GM12878 (cell line): ENCODE results near the gene PMM2. TPM values are rescaled to one million over a fixed set of nuclear protein-coding genes. Genes with fewer than 3 reads are reported as not detected.

ENCODE experiments used
- CREB1 ChIP-seq: IDR thresholded peaks from 2 replicates; pipeline ENCODE4 v1.6.1; 2012; ENCODE audit warnings: low read depth, mild to moderate bottlenecking, inconsistent platforms
- ETV6 ChIP-seq, 2 experiments: fragments of 450-650 bp in 1 of 2; IDR thresholded peaks in 1 of 2; conservative IDR thresholded peaks in 1 of 2; 2 replicates each; pipeline ENCODE4 v1.6.1; 2014; ENCODE audit warnings: antibody characterized with exemption in 1 of 2, borderline replicate concordance in 1 of 2, low read depth in 1 of 2, mild to moderate bottlenecking in 1 of 2, moderate library complexity in 1 of 2
- FOXM1 ChIP-seq: IDR thresholded peaks from 2 replicates; pipeline ENCODE4 v1.6.1; 2012; ENCODE audit warnings: low read depth, mild to moderate bottlenecking, inconsistent platforms, low read length, moderate library complexity
- HSF1 ChIP-seq: fragments of 150-350 bp; IDR thresholded peaks from 2 replicates; pipeline ENCODE4 v1.6.1; 2014; ENCODE audit warnings: mild to moderate bottlenecking, low read depth, low read length
- IRF4 ChIP-seq: IDR thresholded peaks from 2 replicates; pipeline ENCODE4 v1.6.1; 2011; ENCODE audit warnings: low read depth, low read length
- JUND ChIP-seq: IDR thresholded peaks from 2 replicates; pipeline ENCODE4 v1.6.1; 2012; ENCODE audit warnings: low read depth, mild to moderate bottlenecking, low read length, improper control_type of control experiment, moderate library complexity
- MEF2A ChIP-seq: IDR thresholded peaks from 2 replicates; pipeline ENCODE4 v1.6.1; 2011; ENCODE audit warnings: low read depth, mild to moderate bottlenecking, low read length, moderate library complexity; ENCODE audit not compliant: insufficient read depth
- NR2C1 ChIP-seq: fragments of 450-650 bp; IDR thresholded peaks from 2 replicates; pipeline ENCODE4 v1.6.1; 2017; ENCODE audit warnings: antibody characterized with exemption, mild to moderate bottlenecking, moderate library complexity
- POLR2AphosphoS5 ChIP-seq: IDR thresholded peaks from 2 replicates; pipeline ENCODE4 v1.6.1; 2011; ENCODE audit warnings: mild to moderate bottlenecking, low read length, inconsistent platforms
- POU2F2 ChIP-seq: IDR thresholded peaks from 3 replicates; pipeline ENCODE4 v1.6.1; 2011; ENCODE audit warnings: low read depth, mild to moderate bottlenecking, low read length, borderline replicate concordance
- RCOR1 ChIP-seq: conservative IDR thresholded peaks from 2 replicates; pipeline ENCODE4 v1.6.1; 2012; ENCODE audit warnings: low read depth, low read length, improper control_type of control experiment
- SMAD1 ChIP-seq: fragments of 450-650 bp; IDR thresholded peaks from 2 replicates; pipeline ENCODE4 v1.6.1; 2018; ENCODE audit warnings: mild to moderate bottlenecking, low read depth; ENCODE audit not compliant: partially characterized antibody
- SRF ChIP-seq, 2 experiments: IDR thresholded peaks; 2 replicates each; pipeline ENCODE4 v1.6.1; 2011; ENCODE audit warnings: low read depth in 2 of 2, low read length in 2 of 2, mild to moderate bottlenecking in 1 of 2, moderate library complexity in 1 of 2
- ZBTB11 ChIP-seq: fragments of 450-650 bp; formaldehyde crosslinking; IDR thresholded peaks from 2 replicates; pipeline ENCODE4 v1.5.0; 2022; ENCODE audit warnings: mild to moderate bottlenecking, missing genetic modification characterization
- ZNF687 ChIP-seq: fragments of 450-650 bp; IDR thresholded peaks from 2 replicates; pipeline ENCODE4 v1.6.1; 2017; ENCODE audit warnings: mild to moderate bottlenecking, moderate library complexity
- polyA plus RNA-seq, 11 experiments: library from polyadenylated mRNA; depleted of rRNA in 4 of 11; unstranded in 6 of 11; stranded (reverse) in 5 of 11; fragments of >200 nt; fragmentation: Nextera tagmentation in 4 of 11; fragmentation: Illumina TruSeq in 1 of 11; extraction: Ambion mirVana in 4 of 11; extraction: Trizol in 1 of 11; gene quantifications; 1 replicate in 1 of 11; 2 replicates in 10 of 11; pipeline versions ENCODE4 v1.2.1 to v1.2.3, GENCODE V29; 2011 to 2016; ENCODE audit warnings: inconsistent platforms in 2 of 11, missing spikeins in 2 of 11, low read depth in 1 of 11
- total RNA-seq, 4 experiments: library from RNA; depleted of rRNA in 3 of 4; stranded (reverse); fragments of >200 nt in 3 of 4; fragmentation: Illumina TruSeq in 1 of 4; extraction: Trizol in 1 of 4; gene quantifications; 2 replicates each; pipeline versions ENCODE4 v1.2.1 to v1.2.3, GENCODE V29; 2013 to 2021
- TF ChIP-seq, protein P1 (sequence below): IDR thresholded peaks from 2 replicates; pipeline ENCODE4 v1.6.1; 2012; ENCODE audit warnings: mild to moderate bottlenecking, low read depth, low read length

PMM2 gene
- total and polyA plus RNA-seq, 10 of the 15 experiments (the other 5 are each of a cell fraction or from before 2014, with no cell fraction given) = 22.6 to 69.4 (median 52.3) TPM

- TF ChIP-seq ZNF687 (peak; percentile 98), IRF4 (no peak), SMAD1 (no peak), RCOR1 (no peak), NR2C1 (peak; percentile 95), ZBTB11 (CRISPR knock-in tag) (no peak), CREB1 (peak; percentile 73; the same call in 1 of the 2 replicates), ETV6 (conservative IDR thresholded peaks at IDR 0.05 in 1 of 2, IDR thresholded peaks at IDR 0.05 in 1 of 2; ENCODE audit: borderline replicate concordance in 1 of 2, low read depth in 1 of 2) (no peak), POU2F2 (peak; percentile 86), POLR2AphosphoS5 (peak; percentile 88), JUND (no peak; the same call in 1 of the 2 replicates), FOXM1 (no peak), MEF2A (no peak), HSF1 (no peak), SRF (IDR thresholded peaks at IDR 0.05; ENCODE audit: low read depth in 2 of 2, low read length in 2 of 2) (0 out of 4 replicates have a peak, but pooled peaks of 1 of the 2 experiments have one; percentile 16)
- TF ChIP-seq, protein P1, sequence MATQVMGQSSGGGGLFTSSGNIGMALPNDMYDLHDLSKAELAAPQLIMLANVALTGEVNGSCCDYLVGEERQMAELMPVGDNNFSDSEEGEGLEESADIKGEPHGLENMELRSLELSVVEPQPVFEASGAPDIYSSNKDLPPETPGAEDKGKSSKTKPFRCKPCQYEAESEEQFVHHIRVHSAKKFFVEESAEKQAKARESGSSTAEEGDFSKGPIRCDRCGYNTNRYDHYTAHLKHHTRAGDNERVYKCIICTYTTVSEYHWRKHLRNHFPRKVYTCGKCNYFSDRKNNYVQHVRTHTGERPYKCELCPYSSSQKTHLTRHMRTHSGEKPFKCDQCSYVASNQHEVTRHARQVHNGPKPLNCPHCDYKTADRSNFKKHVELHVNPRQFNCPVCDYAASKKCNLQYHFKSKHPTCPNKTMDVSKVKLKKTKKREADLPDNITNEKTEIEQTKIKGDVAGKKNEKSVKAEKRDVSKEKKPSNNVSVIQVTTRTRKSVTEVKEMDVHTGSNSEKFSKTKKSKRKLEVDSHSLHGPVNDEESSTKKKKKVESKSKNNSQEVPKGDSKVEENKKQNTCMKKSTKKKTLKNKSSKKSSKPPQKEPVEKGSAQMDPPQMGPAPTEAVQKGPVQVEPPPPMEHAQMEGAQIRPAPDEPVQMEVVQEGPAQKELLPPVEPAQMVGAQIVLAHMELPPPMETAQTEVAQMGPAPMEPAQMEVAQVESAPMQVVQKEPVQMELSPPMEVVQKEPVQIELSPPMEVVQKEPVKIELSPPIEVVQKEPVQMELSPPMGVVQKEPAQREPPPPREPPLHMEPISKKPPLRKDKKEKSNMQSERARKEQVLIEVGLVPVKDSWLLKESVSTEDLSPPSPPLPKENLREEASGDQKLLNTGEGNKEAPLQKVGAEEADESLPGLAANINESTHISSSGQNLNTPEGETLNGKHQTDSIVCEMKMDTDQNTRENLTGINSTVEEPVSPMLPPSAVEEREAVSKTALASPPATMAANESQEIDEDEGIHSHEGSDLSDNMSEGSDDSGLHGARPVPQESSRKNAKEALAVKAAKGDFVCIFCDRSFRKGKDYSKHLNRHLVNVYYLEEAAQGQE = no peak
These were observed at the start of gene PMM2, which contains the start of gene TMEM186 (continued) for GRCh38 chr16:8797364-8798173.
